ENCODE data around the gene PLXNB3.

DNA sequence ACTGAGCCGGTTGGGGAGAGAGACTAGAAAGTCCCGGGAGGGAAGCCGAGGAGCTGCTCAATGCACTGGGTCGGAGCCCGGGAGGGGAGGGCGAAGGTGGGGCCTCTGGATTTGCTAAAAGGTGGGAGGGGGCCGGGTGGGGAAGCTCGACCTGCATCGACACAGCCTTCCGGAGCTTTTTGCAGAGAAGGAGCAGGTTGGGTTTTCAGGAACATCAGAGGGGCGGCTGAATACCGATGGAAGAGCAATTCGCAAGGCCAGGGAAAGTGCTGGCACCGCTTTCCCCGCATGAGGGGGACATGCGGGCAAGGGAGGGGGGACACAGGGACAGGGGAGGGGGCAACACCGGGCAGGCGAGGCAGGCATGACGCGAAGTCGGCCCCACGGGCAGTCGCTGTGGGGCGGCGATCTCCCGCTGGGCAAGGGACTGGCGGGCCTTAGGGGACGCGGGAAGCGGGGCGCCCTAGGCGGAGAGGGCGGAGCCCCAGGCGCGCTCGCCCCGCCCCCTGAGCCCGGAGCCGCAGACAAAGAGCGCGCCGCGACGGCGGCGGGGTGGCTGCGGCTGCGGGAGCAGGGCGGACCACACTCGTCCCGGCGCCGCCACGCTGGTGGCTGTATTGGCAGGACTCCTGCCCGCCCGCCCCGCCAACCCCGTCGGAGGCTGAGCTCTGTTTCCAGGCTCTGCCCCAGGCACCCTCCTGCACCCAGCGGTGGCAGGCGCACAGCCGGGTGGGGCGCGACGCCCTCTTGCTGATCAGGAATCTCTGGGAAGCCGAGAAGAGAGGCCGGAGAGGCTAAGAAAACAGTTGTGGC lies 54.7 kb downstream of the PLXNB3 start:
- TF ChIP-seq CTCF (IDR thresholded peaks at IDR 0.05) (no peak), POLR2A (IDR thresholded peaks at IDR 0.05) (no peak)
